Measurements from ENCODE around the gene CD44.
A peak's percentile ranks its signal among the peaks of the same experiment; 100 is the strongest.

Gene CD44

GRCh38 chr11:35262056-35262455 is 123.1 kb downstream of the CD44 start:
- DNase-seq (ENCODE audit: low spot score), result no peak

GRCh38 chr11:35262735-35263134 is 123.8 kb downstream of the CD44 start:
- DNase-seq (ENCODE audit: low spot score), result no peak

DNA sequence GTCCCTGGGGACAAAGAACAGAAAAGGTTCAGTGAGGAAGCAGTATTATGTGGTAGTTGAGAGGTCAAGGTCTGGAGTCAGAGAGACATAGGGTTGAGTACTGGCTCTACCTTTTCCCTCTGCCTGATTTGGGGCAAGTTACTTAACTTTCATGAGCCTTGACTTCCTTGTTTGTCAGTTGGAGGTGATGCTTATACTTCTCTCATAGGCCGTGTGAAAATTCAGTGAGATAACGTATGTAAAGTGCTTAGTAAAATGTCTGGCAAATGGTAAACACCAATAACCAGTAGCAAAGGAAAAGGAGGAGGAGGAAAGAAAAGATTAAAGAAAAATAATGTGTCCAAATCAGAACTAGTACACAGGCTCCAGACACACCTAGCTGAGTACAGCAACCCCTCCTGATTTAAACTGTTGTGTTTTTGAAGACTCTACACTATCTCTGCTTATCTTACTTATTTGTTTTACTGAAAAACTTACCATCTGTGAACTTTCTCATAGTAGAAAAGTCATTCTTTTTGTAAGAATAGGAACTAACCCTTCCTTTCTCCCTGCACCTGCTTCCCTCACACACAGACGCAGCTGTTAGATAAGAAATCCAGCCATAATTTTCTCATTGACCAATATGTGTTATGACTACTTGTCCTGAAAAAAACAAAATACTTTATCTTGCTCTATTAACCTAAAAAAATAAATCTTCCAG is 126.9 kb downstream of the CD44 start:
- DNase-seq (ENCODE audit: low spot score), result no peak

GRCh38 chr11:35267504-35267903 is 128.5 kb downstream of the CD44 start:
- no peak for DNase-seq (ENCODE audit: low spot score)

DNA sequence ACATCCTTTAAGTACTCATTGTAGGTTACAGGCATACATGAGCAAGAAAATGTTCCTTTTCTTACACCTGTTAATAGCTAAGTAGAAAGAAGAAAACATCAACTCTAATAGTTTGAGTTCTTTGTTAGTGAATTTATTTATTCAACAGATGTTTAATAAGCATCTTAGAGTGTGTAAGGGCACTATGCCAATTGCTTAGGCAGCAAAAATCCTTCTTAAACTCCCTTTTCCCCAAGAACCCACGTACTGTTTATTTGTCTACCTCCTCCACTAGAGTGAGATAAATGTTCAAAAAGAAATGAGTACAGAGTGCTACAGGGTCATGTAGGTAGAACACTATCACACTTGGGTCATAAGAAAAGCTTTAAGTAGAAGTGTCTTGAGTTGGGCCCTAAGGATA is 131.4 kb downstream of the CD44 start:
- DNase-seq (ENCODE audit: low spot score), result no peak

GRCh38 chr11:35271031-35271430 is 132.1 kb downstream of the CD44 start:
- no peak for DNase-seq (ENCODE audit: low spot score)

DNA sequence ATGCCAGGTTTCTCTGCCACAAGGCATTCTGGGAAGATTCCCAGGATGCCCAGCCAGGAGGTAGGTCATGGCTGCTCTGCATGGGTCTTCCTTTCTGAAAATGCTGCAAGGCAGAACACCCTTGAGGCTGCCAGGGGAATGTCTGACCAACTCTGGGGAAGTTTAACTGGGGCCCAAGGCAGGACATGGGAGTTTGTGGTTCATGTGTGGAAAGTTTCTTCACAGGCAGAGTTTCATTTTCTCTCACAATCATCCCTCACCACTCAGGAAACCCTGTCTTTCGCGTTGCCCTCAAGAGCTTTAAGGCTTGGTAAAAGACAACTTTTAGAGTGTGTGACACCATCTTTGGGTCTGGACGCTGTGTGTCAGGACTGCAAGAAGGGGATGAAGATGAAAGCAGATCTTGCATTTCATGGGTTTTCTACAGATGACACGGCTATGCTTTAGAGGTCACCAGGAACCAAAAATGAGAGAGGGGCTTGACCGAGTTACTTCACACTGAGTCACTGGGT is 133.5 kb downstream of the CD44 start:
- DNase-seq (ENCODE audit: low spot score), result no peak

DNA sequence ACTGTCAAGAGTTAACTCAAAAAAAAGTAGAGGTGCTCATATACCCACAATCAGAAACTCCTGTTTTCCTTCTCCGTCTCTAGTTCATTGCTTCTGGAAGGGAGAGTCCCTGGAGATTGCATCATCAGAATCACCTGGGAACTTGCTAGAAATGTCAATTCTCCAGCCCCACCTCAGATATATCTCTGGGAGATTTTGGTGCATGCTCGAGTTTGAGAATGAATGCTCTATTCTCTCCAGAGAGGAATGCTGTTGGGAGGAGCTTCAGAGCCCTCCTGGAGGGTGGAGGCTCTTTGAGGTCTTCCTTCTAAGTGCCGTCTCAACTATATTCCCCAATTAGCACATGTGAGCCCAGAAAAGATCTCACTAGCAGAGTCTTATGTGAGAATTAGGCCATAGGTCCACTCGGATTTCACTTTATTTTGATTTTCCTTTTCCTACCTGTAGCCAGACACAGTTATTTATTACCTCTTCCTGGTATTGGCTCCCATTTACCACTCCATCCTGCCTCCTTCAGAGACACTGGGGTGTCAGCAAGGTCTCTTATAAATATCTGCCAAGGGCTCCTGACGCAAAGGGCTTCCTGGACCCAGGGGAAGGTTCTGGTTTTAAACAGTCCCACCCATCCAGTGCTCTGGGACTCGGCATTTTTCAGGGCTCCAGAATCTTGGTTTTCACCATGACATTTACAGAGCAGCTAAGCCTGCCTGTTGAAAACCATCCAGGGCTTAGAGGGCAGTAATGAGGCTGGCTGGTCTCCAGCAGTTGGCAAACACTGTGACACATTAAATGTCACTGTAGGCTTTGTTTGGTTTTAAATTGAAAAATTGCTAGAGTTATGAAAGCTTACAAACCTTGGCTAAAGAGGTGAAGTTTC is 136.2 kb downstream of the CD44 start:
- peak; percentile 32 for DNase-seq (ENCODE audit: low spot score)

GRCh38 chr11:35275786-35276170 is 136.8 kb downstream of the CD44 start:
- no peak for DNase-seq (ENCODE audit: low spot score)

GRCh38 chr11:35276396-35277145 is 137.6 kb downstream of the CD44 start:
- DNase-seq (ENCODE audit: low spot score), result no peak

DNA sequence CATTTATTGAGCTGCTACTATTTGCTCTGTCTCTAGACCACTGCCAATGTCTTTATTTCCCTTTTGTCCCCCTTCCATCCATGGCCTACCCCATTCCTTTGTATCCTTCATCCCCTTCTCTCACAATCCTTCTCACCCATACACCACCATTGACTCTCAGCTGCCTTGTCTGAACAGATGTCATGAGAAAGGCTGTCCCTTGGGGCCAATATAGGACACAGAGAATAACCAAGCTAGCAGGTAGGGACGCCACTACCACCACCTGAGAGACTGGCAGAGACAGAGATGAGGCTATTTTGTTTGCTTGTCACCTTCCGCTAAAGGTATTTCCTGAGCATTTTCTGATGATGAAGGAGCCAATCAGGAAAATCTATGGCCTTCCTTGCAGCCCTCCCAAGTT is 138.9 kb downstream of the CD44 start:
- no peak for DNase-seq (ENCODE audit: low spot score)

DNA sequence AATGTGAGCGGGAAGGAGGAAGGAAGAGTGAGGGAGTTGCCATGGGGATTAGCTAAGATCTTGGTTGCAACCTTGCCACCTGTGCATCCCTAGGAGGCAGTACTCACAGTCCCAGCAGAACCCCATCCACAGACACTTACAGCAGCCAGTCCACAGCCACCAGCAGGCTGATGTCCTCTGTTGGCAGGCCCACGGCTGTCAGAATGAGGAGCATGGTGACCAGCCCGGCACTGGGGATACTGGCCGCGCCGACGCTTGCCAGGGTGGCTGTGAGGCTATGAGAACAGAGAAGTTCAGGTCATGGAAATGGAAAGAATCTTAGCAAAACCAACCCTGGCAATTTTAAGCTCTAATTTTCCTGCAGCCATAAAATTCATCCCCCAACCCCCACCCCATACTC is 141.8 kb downstream of the CD44 start:
- no peak for DNase-seq (ENCODE audit: low spot score)

- no peak for DNase-seq (ENCODE audit: low spot score)
These were observed 142.3 kb downstream of the CD44 start for GRCh38 chr11:35281169-35281688.

All from iPS-NIHi11 (cell line).